ENCODE results near the gene MAOA.

MAOA gene

DNA sequence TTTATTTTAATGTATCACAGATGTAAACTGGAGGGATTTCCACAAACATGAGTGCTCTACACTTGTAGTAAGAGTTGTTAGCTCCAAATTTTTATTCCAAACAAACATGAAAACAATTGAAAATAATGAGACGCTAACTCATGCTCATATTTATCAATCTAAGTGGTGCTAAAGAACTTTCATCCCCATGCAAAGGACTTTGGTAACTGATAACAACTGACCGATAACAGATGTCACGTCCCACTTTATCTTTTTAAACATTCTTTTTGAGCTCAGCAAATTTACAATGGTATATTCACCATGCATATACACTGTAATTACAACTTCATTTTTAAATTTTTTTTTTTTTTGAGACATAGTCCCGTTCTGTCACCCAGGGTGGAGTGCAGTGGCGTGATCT, 15.6 kb upstream of the MAOA start:
- Histone ChIP-seq H3K9ac (ENCODE audit: low read depth, low read length) (no peak overlapping the region), H3K27me3 (ENCODE audit: control insufficient read depth, insufficient read depth, low read length) (peaks cover 16% of the 10 kb centered on the region), H3K4me3 (ENCODE audit: low read depth, low read length) (no peak overlapping the region), H3K9me3 (ENCODE audit: control insufficient read depth, insufficient read depth, low read length) (no peaks in the 10 kb centered on the region), H3K27ac (ENCODE audit: low read depth, low read length) (no peak overlapping the region), H3K36me3 (ENCODE audit: control insufficient read depth, insufficient read depth, low read length) (no peaks in the 10 kb centered on the region), H3K4me1 (ENCODE audit: control insufficient read depth, insufficient read depth, low read length) (peaks cover 6% of the 10 kb centered on the region)

DNA sequence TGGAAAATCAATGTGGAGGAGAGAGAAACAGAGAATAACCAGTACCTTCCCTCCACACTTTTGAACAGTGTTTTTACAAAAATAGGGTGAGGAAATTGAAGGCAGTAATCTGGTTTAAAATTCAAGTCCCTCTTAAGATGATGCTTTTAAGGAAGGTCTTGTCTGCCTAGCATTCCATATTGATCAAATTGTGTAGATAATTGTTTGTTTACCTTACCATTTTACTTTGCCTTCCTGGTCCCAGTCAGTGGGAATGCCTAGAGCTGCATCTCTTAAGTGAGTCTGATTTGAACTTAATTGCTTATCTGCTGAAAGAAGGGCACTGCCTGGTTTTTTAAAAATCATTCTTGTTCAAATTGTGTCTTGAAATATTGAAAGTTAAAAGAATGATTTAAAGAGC, 14.4 kb upstream of the MAOA start:
- Histone ChIP-seq H3K9ac (ENCODE audit: low read depth, low read length) (no peak overlapping the region), H3K36me3 (ENCODE audit: control insufficient read depth, insufficient read depth, low read length) (no peaks in the 10 kb centered on the region), H3K4me1 (ENCODE audit: control insufficient read depth, insufficient read depth, low read length) (peaks cover 6% of the 10 kb centered on the region), H3K4me3 (ENCODE audit: low read depth, low read length) (no peak overlapping the region), H3K9me3 (ENCODE audit: control insufficient read depth, insufficient read depth, low read length) (no peaks in the 10 kb centered on the region), H3K27ac (ENCODE audit: low read depth, low read length) (no peak overlapping the region), H3K27me3 (ENCODE audit: control insufficient read depth, insufficient read depth, low read length) (peaks cover 7% of the 10 kb centered on the region)

DNA sequence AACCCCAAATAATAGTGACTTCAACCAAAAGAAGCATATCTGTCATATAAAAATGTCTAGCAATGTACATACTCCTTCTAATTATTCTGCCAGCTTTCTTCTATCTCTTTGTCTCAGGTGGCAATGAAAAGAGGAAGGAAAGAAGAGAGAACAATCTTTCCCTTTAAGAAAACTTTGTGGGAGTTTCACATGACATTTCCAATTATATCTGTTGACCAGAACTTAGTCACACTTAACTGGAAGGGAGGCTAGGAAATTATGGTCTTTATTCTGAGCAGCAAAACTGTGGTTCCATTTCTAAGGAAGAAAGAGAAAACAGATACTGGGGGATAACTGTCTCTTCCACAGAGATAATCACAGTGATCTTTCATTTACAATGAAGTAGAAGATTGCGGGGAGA, 12.9 kb upstream of the MAOA start:
- no peak overlapping the region for H3K9ac ChIP-seq (ENCODE audit: low read depth, low read length)
- no peaks in the 10 kb centered on the region; the same call in 1 of the 2 replicates for H3K27me3 ChIP-seq (ENCODE audit: control insufficient read depth, insufficient read depth, low read length)
- H3K4me3 ChIP-seq (ENCODE audit: low read depth, low read length): no peak overlapping the region
- peaks cover 6% of the 10 kb centered on the region for H3K4me1 ChIP-seq (ENCODE audit: control insufficient read depth, insufficient read depth, low read length)
- no peak overlapping the region for H3K27ac ChIP-seq (ENCODE audit: low read depth, low read length)
- H3K36me3 ChIP-seq (ENCODE audit: control insufficient read depth, insufficient read depth, low read length): no peaks in the 10 kb centered on the region
- no peaks in the 10 kb centered on the region for H3K9me3 ChIP-seq (ENCODE audit: control insufficient read depth, insufficient read depth, low read length)

DNA sequence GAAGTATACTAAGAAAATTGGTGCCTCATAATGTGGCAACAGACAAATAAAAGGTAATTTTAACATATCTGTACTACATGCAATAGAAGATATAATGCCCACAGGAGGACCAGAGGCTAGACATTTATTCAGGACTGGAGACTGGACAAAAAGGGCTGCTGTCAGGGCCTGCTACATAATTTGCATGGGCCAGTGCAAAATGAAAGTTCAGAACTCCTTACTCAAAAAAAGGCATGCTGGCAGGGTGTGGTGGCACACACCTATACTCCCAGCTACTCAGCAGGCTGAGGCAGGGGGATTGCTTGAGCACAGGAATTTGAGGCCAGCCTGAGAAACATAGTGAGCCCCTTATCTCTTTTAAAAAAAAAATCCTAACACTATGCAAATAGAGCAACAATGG, 12.4 kb upstream of the MAOA start:
- H3K36me3 ChIP-seq (ENCODE audit: control insufficient read depth, insufficient read depth, low read length): no peaks in the 10 kb centered on the region
- no peak overlapping the region for H3K4me3 ChIP-seq (ENCODE audit: low read depth, low read length)
- peaks cover 6% of the 10 kb centered on the region for H3K4me1 ChIP-seq (ENCODE audit: control insufficient read depth, insufficient read depth, low read length)
- H3K9ac ChIP-seq (ENCODE audit: low read depth, low read length): no peak overlapping the region
- no peak overlapping the region for H3K27ac ChIP-seq (ENCODE audit: low read depth, low read length)
- no peaks in the 10 kb centered on the region; the same call in 1 of the 2 replicates for H3K27me3 ChIP-seq (ENCODE audit: control insufficient read depth, insufficient read depth, low read length)
- H3K9me3 ChIP-seq (ENCODE audit: control insufficient read depth, insufficient read depth, low read length): no peaks in the 10 kb centered on the region

DNA sequence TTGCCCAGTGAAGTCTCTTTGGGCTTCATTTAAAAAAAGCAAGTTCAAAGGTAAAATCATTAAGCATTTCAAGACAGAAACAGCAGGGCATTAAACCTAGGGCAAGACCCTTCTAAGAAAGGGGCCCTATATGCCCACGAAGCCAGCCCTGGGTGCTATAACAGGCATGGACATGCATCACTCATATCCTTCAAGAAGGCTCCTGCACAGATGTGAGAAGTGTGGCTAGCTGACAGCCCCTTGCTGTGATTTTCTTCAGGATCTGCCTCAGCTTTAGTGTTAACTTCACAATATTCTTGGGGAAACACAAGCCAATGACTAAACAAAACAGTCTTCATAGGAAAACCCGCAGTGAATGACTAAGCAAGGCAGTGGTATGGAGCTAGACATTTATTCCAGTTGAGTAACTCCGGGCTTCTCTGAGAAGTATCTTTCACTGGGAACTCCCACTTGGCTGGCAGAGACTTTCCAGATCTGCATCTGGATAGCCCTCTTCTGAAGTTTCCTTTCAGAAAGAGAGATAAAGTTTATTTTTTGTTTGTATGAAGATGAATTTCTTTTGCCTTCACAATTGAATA, 11.9 kb upstream of the MAOA start:
- Histone ChIP-seq H3K4me1 (ENCODE audit: control insufficient read depth, insufficient read depth, low read length) (peaks cover 6% of the 10 kb centered on the region), H3K36me3 (ENCODE audit: control insufficient read depth, insufficient read depth, low read length) (no peaks in the 10 kb centered on the region), H3K27me3 (ENCODE audit: control insufficient read depth, insufficient read depth, low read length) (no peaks in the 10 kb centered on the region), H3K27ac (ENCODE audit: low read depth, low read length) (no peak overlapping the region), H3K4me3 (ENCODE audit: low read depth, low read length) (no peak overlapping the region), H3K9ac (ENCODE audit: low read depth, low read length) (no peak overlapping the region), H3K9me3 (ENCODE audit: control insufficient read depth, insufficient read depth, low read length) (no peaks in the 10 kb centered on the region)

DNA sequence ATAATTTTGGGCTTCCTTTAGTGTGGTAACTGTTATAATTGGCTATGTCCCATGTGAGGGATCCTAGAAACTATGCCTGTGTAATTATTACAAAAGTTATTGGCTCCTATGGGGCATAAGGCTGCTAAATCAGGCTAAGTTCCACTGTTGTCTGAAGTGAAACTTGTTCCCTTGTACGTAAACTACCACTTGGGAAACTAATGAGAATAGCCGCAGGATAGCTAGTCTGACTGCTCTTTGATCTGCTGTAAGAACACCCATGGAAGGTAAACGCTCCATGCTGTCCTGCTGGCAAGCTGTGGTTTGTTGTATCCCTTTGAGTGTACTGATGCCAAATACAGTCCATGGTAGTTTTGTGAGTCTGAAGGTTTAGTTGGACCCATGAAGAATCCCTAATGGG, 9.3 kb upstream of the MAOA start:
- Histone ChIP-seq H3K9ac (ENCODE audit: low read depth, low read length) (no peak overlapping the region), H3K27me3 (ENCODE audit: control insufficient read depth, insufficient read depth, low read length) (no peaks in the 10 kb centered on the region), H3K27ac (ENCODE audit: low read depth, low read length) (no peak overlapping the region), H3K9me3 (ENCODE audit: control insufficient read depth, insufficient read depth, low read length) (no peaks in the 10 kb centered on the region), H3K4me1 (ENCODE audit: control insufficient read depth, insufficient read depth, low read length) (peaks cover 6% of the 10 kb centered on the region), H3K4me3 (ENCODE audit: low read depth, low read length) (no peak overlapping the region), H3K36me3 (ENCODE audit: control insufficient read depth, insufficient read depth, low read length) (no peaks in the 10 kb centered on the region)

DNA sequence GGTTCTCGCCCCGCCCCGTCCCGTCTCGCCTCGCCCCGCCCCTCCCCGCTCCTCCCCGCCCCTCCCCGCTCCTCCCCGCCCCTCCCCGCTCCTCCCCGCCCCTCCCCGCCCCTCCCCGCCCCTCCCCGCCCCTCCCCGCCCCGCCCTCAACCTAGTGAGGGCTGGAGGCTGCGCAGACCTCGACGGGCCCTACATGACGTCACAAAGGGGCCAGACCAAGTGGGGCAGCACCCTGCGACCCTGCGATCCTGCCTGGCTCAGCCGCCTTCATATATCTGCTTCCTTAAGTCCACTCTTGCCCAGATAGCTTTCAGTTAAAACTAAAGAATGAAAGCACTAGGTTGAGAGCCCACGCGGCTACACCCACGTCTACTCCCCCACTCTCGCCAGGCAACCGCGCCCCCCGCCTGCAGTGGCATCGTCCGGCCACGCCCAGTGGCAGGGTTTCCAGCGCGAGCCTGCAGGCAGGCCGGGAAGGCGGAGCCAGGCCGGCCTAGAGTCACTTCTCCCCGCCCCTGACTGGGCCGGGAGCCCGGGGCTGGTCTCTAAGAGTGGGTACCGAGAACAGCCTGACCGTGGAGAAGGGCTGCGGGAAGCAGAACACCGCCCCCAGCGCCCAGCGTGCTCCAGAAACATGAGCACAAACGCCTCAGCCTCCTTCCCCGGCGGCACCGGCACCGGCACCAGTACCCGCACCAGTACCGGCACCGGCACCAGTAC, 1.5 kb upstream of the MAOA start:
- Histone ChIP-seq H3K9ac (ENCODE audit: low read depth, low read length) (peak overlapping the region; percentile 99), H3K27me3 (ENCODE audit: control insufficient read depth, insufficient read depth, low read length) (peaks cover 21% of the 10 kb centered on the region), H3K4me1 (ENCODE audit: control insufficient read depth, insufficient read depth, low read length) (no peaks in the 10 kb centered on the region), H3K4me3 (ENCODE audit: low read depth, low read length) (peak overlapping the region; percentile 65), H3K27ac (ENCODE audit: low read depth, low read length) (peak overlapping the region; percentile 77), H3K36me3 (ENCODE audit: control insufficient read depth, insufficient read depth, low read length) (no peaks in the 10 kb centered on the region), H3K9me3 (ENCODE audit: control insufficient read depth, insufficient read depth, low read length) (no peaks in the 10 kb centered on the region)

DNA sequence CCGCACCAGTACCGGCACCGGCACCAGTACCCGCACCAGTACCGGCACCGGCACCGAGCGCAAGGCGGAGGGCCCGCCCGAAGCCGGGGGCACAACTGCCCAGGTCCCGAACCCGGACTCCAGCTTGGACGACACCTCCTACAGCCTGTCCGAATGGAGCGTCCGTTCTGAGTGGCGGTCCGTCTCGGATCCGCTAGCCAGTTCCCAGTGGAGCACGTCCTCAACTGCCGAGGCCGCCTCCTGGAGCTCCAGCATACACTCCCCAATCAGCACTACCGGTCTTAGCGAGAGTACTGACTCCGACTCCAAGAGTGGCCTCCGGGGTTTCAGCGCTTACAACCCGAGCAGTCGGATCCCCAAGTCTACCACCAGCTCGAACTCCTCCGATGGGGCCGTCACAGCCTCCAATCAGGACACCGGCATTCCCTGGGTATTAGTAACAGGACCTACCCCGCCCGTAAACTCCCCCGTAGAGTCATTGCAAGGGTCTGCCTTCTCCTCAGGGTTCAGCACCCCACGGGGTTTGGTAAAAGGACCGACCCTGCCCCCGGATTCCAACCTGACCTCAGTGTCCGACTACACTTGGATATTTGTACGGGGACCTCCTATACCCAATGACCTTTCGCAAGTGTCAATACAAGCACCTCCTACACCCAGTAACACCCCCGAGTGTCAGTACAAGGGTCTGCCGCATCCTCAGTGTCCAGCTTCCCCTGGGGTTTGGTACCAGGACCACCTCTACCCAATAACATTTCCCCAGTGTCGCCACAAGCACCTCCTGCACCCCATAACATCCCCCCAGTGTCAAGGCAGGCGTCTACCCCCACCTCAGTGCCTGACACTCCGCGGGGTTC, 721 bp upstream of the MAOA start:
- H3K27ac ChIP-seq (ENCODE audit: low read depth, low read length): no peak overlapping the region
- H3K9me3 ChIP-seq (ENCODE audit: control insufficient read depth, insufficient read depth, low read length): no peaks in the 10 kb centered on the region
- H3K36me3 ChIP-seq (ENCODE audit: control insufficient read depth, insufficient read depth, low read length): no peaks in the 10 kb centered on the region
- H3K4me1 ChIP-seq (ENCODE audit: control insufficient read depth, insufficient read depth, low read length): no peaks in the 10 kb centered on the region
- peak overlapping the region; percentile 65 for H3K4me3 ChIP-seq (ENCODE audit: low read depth, low read length)
- H3K27me3 ChIP-seq (ENCODE audit: control insufficient read depth, insufficient read depth, low read length): peaks cover 24% of the 10 kb centered on the region
- H3K9ac ChIP-seq (ENCODE audit: low read depth, low read length): no peak overlapping the region

DNA sequence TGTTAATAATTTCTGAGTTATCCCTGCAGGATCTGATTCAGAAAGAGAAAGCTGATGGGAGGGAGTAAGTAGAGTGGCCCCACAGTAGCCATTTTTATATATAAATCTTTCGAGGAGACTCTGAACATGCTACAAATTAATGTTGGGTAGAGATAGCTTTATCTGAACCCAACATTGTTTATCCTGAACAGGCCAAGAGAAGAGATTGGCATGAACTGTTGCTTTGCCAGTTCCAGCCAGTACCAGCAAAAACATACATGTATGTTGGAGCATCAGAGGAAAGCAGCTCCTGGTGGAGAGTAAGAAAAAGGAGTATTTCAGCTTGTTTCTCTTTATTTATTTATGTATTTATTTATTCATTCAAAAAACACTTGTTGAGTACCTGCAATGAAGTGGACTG, 1.6 kb downstream of the MAOA start:
- no peak overlapping the region for H3K9ac ChIP-seq (ENCODE audit: low read depth, low read length)
- H3K27ac ChIP-seq (ENCODE audit: low read depth, low read length): no peak overlapping the region
- no peaks in the 10 kb centered on the region for H3K4me1 ChIP-seq (ENCODE audit: control insufficient read depth, insufficient read depth, low read length)
- H3K9me3 ChIP-seq (ENCODE audit: control insufficient read depth, insufficient read depth, low read length): no peaks in the 10 kb centered on the region
- peaks cover 24% of the 10 kb centered on the region for H3K27me3 ChIP-seq (ENCODE audit: control insufficient read depth, insufficient read depth, low read length)
- no peaks in the 10 kb centered on the region for H3K36me3 ChIP-seq (ENCODE audit: control insufficient read depth, insufficient read depth, low read length)
- H3K4me3 ChIP-seq (ENCODE audit: low read depth, low read length): no peak overlapping the region

DNA sequence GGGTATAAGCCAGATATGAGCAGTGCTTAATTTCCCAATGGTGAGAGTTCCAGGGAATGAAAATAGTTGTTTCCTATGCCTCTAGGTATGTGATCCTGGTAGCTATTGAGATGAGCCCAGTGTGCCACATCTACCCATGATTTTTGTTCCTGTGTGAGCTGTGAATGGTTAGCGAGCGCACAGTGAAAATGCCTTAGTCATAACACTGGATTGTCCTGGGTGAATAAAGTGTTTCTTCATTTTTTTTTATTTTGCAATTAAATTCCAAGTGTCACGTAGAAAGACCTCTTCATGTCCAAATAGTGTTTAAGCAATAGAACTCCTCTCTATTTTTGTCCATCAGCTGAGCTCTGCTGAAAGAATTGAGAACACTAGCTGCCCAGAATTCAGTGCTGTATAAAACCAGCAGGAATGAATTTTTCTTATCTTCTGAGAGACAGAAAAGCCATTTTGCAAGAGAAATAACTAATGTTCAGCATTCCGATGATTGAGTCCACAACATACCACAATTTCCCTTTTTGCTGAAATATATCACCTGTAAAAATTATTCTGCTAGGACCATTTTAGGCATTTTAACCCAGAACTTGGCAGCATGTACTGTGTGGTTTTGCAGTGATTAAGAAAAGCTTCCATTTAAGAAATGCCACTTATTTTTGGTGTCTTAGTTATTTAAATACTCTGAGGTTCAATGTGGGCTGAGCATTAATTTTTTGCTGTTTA, 5.6 kb downstream of the MAOA start:
- H3K27ac ChIP-seq (ENCODE audit: low read depth, low read length): no peak overlapping the region
- H3K4me3 ChIP-seq (ENCODE audit: low read depth, low read length): no peak overlapping the region
- H3K27me3 ChIP-seq (ENCODE audit: control insufficient read depth, insufficient read depth, low read length): peaks cover 11% of the 10 kb centered on the region
- H3K4me1 ChIP-seq (ENCODE audit: control insufficient read depth, insufficient read depth, low read length): no peaks in the 10 kb centered on the region
- no peaks in the 10 kb centered on the region for H3K36me3 ChIP-seq (ENCODE audit: control insufficient read depth, insufficient read depth, low read length)
- H3K9me3 ChIP-seq (ENCODE audit: control insufficient read depth, insufficient read depth, low read length): no peaks in the 10 kb centered on the region
- H3K9ac ChIP-seq (ENCODE audit: low read depth, low read length): no peak overlapping the region
